Endometrial microvascular endothelial cells (primary cell): ENCODE data around the gene ABTB2. TPM values are rescaled to one million over a fixed set of nuclear protein-coding genes. Genes with fewer than 3 reads are reported as not detected.

Experiments
- in situ Hi-C: cut with HindIII; loops from 2 replicates; pipeline ENCODE4 v1.10.0; 2017; ENCODE audit warnings: low sequenced_read_pairs, low pct_unique_long_range_greater_than_20kb; ENCODE audit errors: inconsistent ontology term
- total RNA-seq: library from RNA; depleted of rRNA; stranded (reverse); fragments of >200 nt; gene quantifications from one replicate; pipeline ENCODE4 v1.2.3, GENCODE V29; 2015; ENCODE audit errors: inconsistent ontology term

ABTB2 gene
- total RNA-seq, 1 donor from 2014 or later, result 0.09 TPM

GRCh38 chr11:34169686-34170085 is 188.1 kb downstream of the ABTB2 start:
- in situ Hi-C loops, result no loop called here

- in situ Hi-C loops, result no loop called here
Observed at GRCh38 chr11:34168642-34169420, 189.0 kb downstream of the ABTB2 start.

GRCh38 chr11:34167961-34168360 is 189.8 kb downstream of the ABTB2 start:
- in situ Hi-C loops, result no loop called here

GRCh38 chr11:34166806-34167740 is 190.7 kb downstream of the ABTB2 start:
- in situ Hi-C loops, result no loop called here

- in situ Hi-C loops, result no loop called here
Observed at GRCh38 chr11:34165786-34166555, 191.8 kb downstream of the ABTB2 start.

- in situ Hi-C loops, result no loop called here
Observed at GRCh38 chr11:34165121-34165520, 192.7 kb downstream of the ABTB2 start.

- in situ Hi-C loops, result no loop called here
Observed at GRCh38 chr11:34162856-34163255, 195.0 kb downstream of the ABTB2 start.

GRCh38 chr11:34162493-34162820 is 195.4 kb downstream of the ABTB2 start:
- in situ Hi-C loops, result no loop called here

- in situ Hi-C loops, result no loop called here
Observed at GRCh38 chr11:34161812-34162492, 195.9 kb downstream of the ABTB2 start.

GRCh38 chr11:34161361-34161760 is 196.4 kb downstream of the ABTB2 start:
- in situ Hi-C loops, result no loop called here

- in situ Hi-C loops, result no loop called here
Observed at GRCh38 chr11:34160791-34161190, 197.0 kb downstream of the ABTB2 start.

GRCh38 chr11:34160049-34160721 is 197.6 kb downstream of the ABTB2 start:
- in situ Hi-C loops, result no loop called here

GRCh38 chr11:34158661-34159060 is 199.1 kb downstream of the ABTB2 start:
- in situ Hi-C loops, result no loop called here

- in situ Hi-C loops, result no loop called here
Observed at GRCh38 chr11:34157163-34157562, 200.6 kb downstream of the ABTB2 start.

GRCh38 chr11:34155757-34156062 is 202.1 kb downstream of the ABTB2 start:
- in situ Hi-C loops, result no loop called here

- in situ Hi-C loops, result no loop called here
Observed at GRCh38 chr11:34155057-34155756, 202.6 kb downstream of the ABTB2 start.

GRCh38 chr11:34154059-34154875 is 203.5 kb downstream of the ABTB2 start:
- in situ Hi-C loops, result no loop called here
